Measurements from ENCODE around the gene ZBTB25. TPM values are rescaled to one million over a fixed set of nuclear protein-coding genes. Genes with fewer than 3 reads are reported as not detected.

ZBTB25 gene
- total RNA-seq, 1 donor from 2014 or later: 4.7 TPM

DNA sequence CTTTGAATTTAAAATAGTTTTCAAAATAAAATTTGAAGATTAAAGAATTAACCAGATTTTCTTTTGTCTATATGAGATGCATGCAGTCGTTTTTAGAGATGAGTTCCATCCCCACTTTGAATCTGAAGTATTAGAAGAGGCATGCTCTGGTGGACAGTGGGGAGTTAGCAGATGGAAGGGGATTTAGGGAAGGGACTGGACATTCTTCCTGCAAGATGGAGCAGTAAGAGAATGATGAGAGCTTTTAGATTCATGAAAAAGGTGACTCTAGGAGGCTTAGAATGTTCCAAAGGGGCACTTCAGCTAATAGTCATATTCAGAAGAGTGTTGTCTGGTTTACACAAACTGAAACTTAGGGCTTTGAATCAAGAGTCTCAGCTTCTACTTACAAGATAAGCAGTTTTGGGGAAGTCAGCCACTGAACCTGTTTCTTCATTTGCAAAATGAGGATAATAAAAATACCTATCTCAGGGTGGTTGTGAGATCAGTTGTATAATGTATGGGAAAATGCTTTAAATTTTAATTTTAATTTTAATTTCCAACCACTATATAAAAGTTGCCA, 4.7 kb upstream of the ZBTB25 start:
- no peak overlapping the region for H3K4me3 ChIP-seq (ENCODE audit: low read depth, low read length)
- H3K27me3 ChIP-seq (ENCODE audit: control insufficient read depth, insufficient read depth, low read length): no peaks in the 10 kb centered on the region
- no peak for DNase-seq (ENCODE audit: low read depth)
- no peak for FAIRE-seq
- H3K36me3 ChIP-seq (ENCODE audit: control insufficient read depth, insufficient read depth, low read length): no peaks in the 10 kb centered on the region
- TF ChIP-seq, protein P1, sequence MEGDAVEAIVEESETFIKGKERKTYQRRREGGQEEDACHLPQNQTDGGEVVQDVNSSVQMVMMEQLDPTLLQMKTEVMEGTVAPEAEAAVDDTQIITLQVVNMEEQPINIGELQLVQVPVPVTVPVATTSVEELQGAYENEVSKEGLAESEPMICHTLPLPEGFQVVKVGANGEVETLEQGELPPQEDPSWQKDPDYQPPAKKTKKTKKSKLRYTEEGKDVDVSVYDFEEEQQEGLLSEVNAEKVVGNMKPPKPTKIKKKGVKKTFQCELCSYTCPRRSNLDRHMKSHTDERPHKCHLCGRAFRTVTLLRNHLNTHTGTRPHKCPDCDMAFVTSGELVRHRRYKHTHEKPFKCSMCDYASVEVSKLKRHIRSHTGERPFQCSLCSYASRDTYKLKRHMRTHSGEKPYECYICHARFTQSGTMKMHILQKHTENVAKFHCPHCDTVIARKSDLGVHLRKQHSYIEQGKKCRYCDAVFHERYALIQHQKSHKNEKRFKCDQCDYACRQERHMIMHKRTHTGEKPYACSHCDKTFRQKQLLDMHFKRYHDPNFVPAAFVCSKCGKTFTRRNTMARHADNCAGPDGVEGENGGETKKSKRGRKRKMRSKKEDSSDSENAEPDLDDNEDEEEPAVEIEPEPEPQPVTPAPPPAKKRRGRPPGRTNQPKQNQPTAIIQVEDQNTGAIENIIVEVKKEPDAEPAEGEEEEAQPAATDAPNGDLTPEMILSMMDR (IDR thresholded peaks at IDR 0.05; ENCODE audit: insufficient read depth, low read length, severe bottlenecking): no peak

DNA sequence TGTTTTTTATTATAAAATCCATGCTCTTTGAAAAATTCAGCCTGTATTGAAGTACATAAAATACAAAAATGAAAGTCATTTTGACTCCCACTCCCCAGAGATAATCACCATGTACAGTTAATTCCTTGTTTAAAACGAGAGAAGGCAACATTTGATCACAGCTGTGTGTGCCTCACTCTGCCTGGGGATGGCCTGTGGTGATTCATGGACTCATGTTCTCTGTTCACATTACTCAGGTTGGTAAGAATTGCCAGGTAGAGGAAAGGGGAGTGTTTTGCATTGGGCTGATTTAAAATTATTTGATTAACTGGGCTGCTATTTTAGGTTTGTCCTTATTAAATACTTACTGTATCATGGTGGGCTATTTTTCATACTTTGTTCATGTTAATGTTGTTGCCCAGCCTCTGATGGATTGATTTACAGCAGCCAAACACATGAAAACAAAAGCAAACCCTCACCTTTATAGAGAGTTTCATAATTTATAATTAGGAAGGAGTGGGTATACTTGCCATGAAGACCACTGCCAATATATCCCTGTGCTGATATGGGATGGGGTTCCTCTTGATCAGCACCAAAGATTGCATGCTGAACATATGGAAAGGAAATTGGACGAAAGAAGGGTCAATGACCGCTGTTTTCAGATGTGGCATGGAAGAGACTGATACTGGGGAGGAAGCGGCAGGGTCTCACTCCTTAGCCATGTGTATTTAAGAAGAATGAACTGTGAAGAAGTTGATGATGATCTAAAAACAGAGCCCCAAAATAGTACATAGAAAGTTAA, 3.9 kb upstream of the ZBTB25 start:
- Histone ChIP-seq H3K36me3 (ENCODE audit: control insufficient read depth, insufficient read depth, low read length) (no peaks in the 10 kb centered on the region), H3K27me3 (ENCODE audit: control insufficient read depth, insufficient read depth, low read length) (no peaks in the 10 kb centered on the region), H3K4me3 (ENCODE audit: low read depth, low read length) (no peak overlapping the region)
- peak; percentile 85 for DNase-seq (ENCODE audit: low read depth)
- FAIRE-seq: no peak
- TF ChIP-seq, protein P1 (IDR thresholded peaks at IDR 0.05; ENCODE audit: insufficient read depth, low read length, severe bottlenecking): no peak

DNA sequence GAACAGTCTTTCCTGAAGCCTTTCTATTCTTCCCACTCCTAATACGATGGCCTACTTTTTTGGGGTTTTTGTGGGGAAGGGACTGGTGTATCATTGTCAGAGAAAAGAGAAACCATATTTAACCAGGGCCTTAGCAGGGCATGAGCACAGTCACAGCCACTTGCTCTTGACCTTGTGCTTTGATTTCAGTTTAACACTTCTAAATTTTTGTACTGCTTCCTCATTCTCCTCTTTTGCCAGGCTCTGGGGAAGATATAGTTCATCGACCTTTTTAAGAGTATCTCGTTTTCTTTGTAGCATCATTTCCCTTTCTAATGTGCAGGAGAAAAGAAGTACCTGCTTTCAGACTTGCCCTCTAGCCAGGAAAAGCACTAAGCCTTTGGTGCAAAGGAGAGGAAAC, 3.1 kb upstream of the ZBTB25 start:
- FAIRE-seq (no peak), DNase-seq (ENCODE audit: low read depth) (peak; percentile 8)
- H3K36me3 ChIP-seq (ENCODE audit: control insufficient read depth, insufficient read depth, low read length): no peaks in the 10 kb centered on the region
- TF ChIP-seq, protein P1 (IDR thresholded peaks at IDR 0.05; ENCODE audit: insufficient read depth, low read length, severe bottlenecking): no peak
- no peak overlapping the region for H3K4me3 ChIP-seq (ENCODE audit: low read depth, low read length)
- H3K27me3 ChIP-seq (ENCODE audit: control insufficient read depth, insufficient read depth, low read length): no peaks in the 10 kb centered on the region

DNA sequence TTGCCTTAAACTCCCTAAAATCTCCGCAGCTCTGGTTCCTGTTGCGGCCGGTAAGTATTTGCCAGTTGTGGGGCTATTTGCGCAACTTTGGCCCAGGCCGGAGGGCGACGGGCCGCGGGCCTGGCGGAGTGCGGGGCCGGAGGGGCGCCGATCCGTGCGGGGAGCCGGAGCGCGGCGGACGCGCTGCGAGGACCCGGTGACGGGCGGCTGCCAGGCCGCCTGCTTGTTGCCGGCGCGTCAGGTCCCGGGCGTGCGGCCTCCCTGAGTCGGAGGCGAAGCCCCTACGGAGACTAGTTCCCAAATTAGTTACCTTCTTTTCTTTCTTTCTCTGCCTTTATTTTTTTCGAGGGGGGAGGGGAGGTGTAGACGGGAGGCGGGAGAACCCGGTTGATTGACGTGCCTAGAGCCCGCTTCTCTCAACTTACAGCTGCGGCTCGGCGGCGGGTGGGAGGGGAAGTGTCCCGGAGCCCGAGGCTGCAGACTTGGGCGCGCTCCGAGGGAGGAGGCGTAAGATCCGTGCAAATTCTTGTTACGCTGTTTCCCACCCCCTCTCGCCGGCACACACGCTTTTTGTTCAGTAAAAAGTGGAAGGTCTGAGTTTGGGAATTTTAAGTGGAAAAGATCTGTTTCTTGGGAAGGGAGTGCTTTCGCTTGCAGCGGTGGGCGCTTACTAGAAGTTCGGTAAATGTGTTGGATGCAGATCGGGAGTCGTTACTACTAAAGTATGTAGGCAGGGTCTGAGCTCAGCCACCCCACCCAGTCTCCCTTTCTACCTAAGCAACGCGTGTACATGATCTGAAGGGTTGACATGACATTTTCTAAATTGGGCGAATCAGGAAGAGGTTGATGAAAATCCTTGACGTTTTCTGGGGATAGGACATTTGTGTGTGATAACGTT, 1.5 kb upstream of the ZBTB25 start:
- Histone ChIP-seq H3K36me3 (ENCODE audit: control insufficient read depth, insufficient read depth, low read length) (no peaks in the 10 kb centered on the region), H3K27me3 (ENCODE audit: control insufficient read depth, insufficient read depth, low read length) (no peaks in the 10 kb centered on the region), H3K4me3 (ENCODE audit: low read depth, low read length) (peak overlapping the region; percentile 56)
- DNase-seq (ENCODE audit: low read depth) (peak; percentile 69), FAIRE-seq (no peak)
- TF ChIP-seq, protein P1 (IDR thresholded peaks at IDR 0.05; ENCODE audit: insufficient read depth, low read length, severe bottlenecking): no peak

DNA sequence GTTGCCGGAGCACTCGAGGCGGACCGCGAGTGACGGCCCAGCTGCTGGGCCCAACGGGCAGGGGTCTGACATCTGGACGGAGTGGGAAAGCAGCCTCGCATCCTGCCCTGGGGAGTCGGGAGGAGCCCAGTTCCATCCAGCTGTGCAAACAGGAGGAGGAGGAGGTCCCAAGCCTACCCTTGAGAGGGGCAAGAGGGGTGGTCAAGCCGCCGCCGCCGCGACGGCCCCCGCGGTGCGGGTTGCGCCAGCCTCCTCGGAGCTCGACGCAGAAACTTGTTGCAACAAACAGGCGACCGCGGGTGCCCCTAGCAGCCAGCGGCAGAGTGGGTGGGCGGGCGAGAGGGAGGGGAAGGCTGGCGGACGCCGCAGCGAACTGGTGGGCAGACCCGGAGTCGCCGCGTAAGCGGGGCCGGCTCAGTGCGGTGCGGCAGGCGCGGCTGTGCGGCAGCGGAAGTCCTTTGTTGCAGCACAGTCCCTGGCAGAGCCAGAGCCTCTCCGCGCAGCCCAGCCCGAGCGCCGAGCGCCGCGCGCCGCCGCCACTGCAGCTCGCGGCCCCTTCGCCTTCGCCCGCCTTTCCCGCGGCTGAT, 765 bp upstream of the ZBTB25 start, which contains the start of gene ZBTB1:
Gene ZBTB1, plus strand, starts transcription at position 461 of the 587 bp plus-strand sequence. CDS start 16,735 bp downstream, outside the sequence.
- DNase-seq (ENCODE audit: low read depth) (peak; percentile 76), FAIRE-seq (no peak)
- Histone ChIP-seq H3K27me3 (ENCODE audit: control insufficient read depth, insufficient read depth, low read length) (no peaks in the 10 kb centered on the region), H3K36me3 (ENCODE audit: control insufficient read depth, insufficient read depth, low read length) (no peaks in the 10 kb centered on the region), H3K4me3 (ENCODE audit: low read depth, low read length) (peak within 1 kb of the TSS; percentile 56)
- TF ChIP-seq, protein P1 (IDR thresholded peaks at IDR 0.05; ENCODE audit: insufficient read depth, low read length, severe bottlenecking): no peak
